SK-N-SH (cell line): Measurements from ENCODE around the gene KRTAP20-2.

Experiments used
- CTCF ChIP-seq: fragments of 200-600 bp; sonication (generic); IDR thresholded peaks from 2 replicates; pipeline ENCODE4 v1.6.1; 2017; ENCODE audit warnings: antibody characterized with exemption, mild to moderate bottlenecking, moderate library complexity
- EP300 ChIP-seq, 2 experiments: IDR thresholded peaks; 2 replicates each; pipeline versions ENCODE4 v1.4.0 to v1.6.1; 2012; ENCODE audit warnings: borderline replicate concordance in 1 of 2, low read depth in 1 of 2, low read length in 1 of 2
- POLR2AphosphoS5 ChIP-seq: IDR thresholded peaks from 2 replicates; pipeline ENCODE4 v1.6.1; 2012; ENCODE audit warnings: low read depth, low read length
- RAD21 ChIP-seq: IDR thresholded peaks from 2 replicates; pipeline ENCODE4 v1.6.1; 2012; ENCODE audit warnings: mild to moderate bottlenecking, low read length

DNA sequence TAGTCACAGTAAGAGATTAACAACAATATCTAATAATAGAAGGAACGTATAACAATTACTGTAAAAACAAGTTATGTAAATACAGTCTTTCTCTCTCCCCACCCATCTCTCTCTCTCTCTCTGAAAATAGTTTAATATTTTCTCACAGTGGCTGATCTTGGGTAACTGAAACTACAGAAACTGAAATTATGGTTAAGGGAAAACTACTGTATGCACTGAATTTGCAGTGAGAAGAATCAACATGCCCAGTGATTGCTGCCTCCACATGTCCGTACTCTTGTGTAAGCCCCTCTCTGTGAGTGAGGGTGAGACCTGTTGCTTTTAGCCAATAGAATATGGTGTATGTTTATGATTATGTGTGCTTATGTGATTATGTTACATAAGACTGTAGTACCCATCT, 22.9 kb upstream of the KRTAP20-2 start:
- TF ChIP-seq CTCF (no peak), POLR2AphosphoS5 (no peak), RAD21 (no peak), EP300 (IDR thresholded peaks at IDR 0.05; ENCODE audit: borderline replicate concordance in 1 of 2, low read depth in 1 of 2, low read length in 1 of 2) (no peak)
